NCI-H146 treated with DMSO at 0.1 percent for 48 hours (cell line): ENCODE data around the gene TFEB.
"Not testable (repeated sequence)": the region's sequence is repeated elsewhere in the genome, so short reads cannot be mapped to it uniquely, and the experiment has no call there.

Experiments
- DNase-seq: peaks from one replicate; lab custom pipeline; 2025; ENCODE audit not compliant: unreplicated experiment; lab: John Stamatoyannopoulos, UW

TFEB gene

GRCh38 chr6:41766043-41766664, 30.7 kb upstream of the TFEB start:
- DNase-seq: not testable (repeated sequence)

GRCh38 chr6:41763470-41763869, 28.1 kb upstream of the TFEB start:
- DNase-seq: no peak

- DNase-seq: no peak
Observed at GRCh38 chr6:41759905-41760579, 24.6 kb upstream of the TFEB start.

GRCh38 chr6:41759106-41759904, 23.9 kb upstream of the TFEB start:
- DNase-seq: no peak

GRCh38 chr6:41758641-41759035, 23.2 kb upstream of the TFEB start:
- DNase-seq: no peak

GRCh38 chr6:41757931-41758640, 22.7 kb upstream of the TFEB start:
- no peak for DNase-seq

- DNase-seq: no peak
Observed at GRCh38 chr6:41757271-41757670, 21.9 kb upstream of the TFEB start.

- DNase-seq: no peak
Observed at GRCh38 chr6:41756354-41756753, 20.9 kb upstream of the TFEB start.

GRCh38 chr6:41755895-41756294, 20.5 kb upstream of the TFEB start:
- DNase-seq: no peak

- no peak for DNase-seq
Observed at GRCh38 chr6:41750374-41750773, 15.0 kb upstream of the TFEB start.

- no peak for DNase-seq
Observed at GRCh38 chr6:41748542-41748941, 13.1 kb upstream of the TFEB start.

GRCh38 chr6:41748102-41748477, 12.7 kb upstream of the TFEB start:
- no peak for DNase-seq

- no peak for DNase-seq
Observed at GRCh38 chr6:41747256-41748101, 12.1 kb upstream of the TFEB start, which contains the start of gene PGC. PGC (minus strand) TSS chr6:41747397; CDS start chr6:41747334, 63 bp downstream.

GRCh38 chr6:41746107-41746506, 10.7 kb upstream of the TFEB start:
- DNase-seq: no peak

- DNase-seq: no peak
Observed at GRCh38 chr6:41744236-41744787, 8.9 kb upstream of the TFEB start.

GRCh38 chr6:41743406-41744235, 8.2 kb upstream of the TFEB start:
- DNase-seq: no peak

GRCh38 chr6:41741625-41742490, 6.5 kb upstream of the TFEB start:
- DNase-seq: no peak

GRCh38 chr6:41740366-41741162, 5.2 kb upstream of the TFEB start:
- DNase-seq: no peak
